ENCODE results near the gene GRM8.

The GRM8 gene

GRCh38 chr7:126398285-126398684, 854.5 kb downstream of the GRM8 start:
- Histone ChIP-seq H3K9me2 (replicated peaks; ENCODE audit: low read depth, low read length) (no peaks in the 10 kb centered on the region), H4K20me1 (ENCODE audit: insufficient read depth, low read length, poor library complexity, severe bottlenecking) (no peaks in the 10 kb centered on the region), H3K27me3 (ENCODE audit: insufficient read depth, low read length, poor library complexity, severe bottlenecking) (no peaks in the 10 kb centered on the region), H3F3A (ENCODE audit: low read depth) (no peaks in the 10 kb centered on the region), H3K9ac (ENCODE audit: low read depth, low read length, poor library complexity, severe bottlenecking) (no peak overlapping the region), H3K36me3 (ENCODE audit: insufficient read depth, low read length) (no peaks in the 10 kb centered on the region), H3K9me3 (ENCODE audit: insufficient read depth, low read depth, low read length) (no peaks in the 10 kb centered on the region), H3K4me2 (ENCODE audit: low read depth, low read length, poor library complexity, severe bottlenecking) (no peak overlapping the region), H3K79me2 (ENCODE audit: insufficient read depth, low read length) (no peaks in the 10 kb centered on the region), H2AFZ (ENCODE audit: low read length) (no peak overlapping the region), H3K4me3 (ENCODE audit: low read length, poor library complexity, severe bottlenecking) (no peak overlapping the region), H3K4me1 (ENCODE audit: insufficient read depth, low read length, poor library complexity, severe bottlenecking) (no peaks in the 10 kb centered on the region)
- TF ChIP-seq, protein P1, sequence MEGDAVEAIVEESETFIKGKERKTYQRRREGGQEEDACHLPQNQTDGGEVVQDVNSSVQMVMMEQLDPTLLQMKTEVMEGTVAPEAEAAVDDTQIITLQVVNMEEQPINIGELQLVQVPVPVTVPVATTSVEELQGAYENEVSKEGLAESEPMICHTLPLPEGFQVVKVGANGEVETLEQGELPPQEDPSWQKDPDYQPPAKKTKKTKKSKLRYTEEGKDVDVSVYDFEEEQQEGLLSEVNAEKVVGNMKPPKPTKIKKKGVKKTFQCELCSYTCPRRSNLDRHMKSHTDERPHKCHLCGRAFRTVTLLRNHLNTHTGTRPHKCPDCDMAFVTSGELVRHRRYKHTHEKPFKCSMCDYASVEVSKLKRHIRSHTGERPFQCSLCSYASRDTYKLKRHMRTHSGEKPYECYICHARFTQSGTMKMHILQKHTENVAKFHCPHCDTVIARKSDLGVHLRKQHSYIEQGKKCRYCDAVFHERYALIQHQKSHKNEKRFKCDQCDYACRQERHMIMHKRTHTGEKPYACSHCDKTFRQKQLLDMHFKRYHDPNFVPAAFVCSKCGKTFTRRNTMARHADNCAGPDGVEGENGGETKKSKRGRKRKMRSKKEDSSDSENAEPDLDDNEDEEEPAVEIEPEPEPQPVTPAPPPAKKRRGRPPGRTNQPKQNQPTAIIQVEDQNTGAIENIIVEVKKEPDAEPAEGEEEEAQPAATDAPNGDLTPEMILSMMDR (conservative IDR thresholded peaks at IDR 0.05; ENCODE audit: low read length), result no peak
- TF ChIP-seq EZH2phosphoT487 (IDR thresholded peaks at IDR 0.05; ENCODE audit: borderline replicate concordance), result no peak

- no peaks in the 10 kb centered on the region for H3K4me1 ChIP-seq (ENCODE audit: insufficient read depth, low read length, poor library complexity, severe bottlenecking)
- H3K79me2 ChIP-seq (ENCODE audit: insufficient read depth, low read length), result no peaks in the 10 kb centered on the region
- H3K27me3 ChIP-seq (ENCODE audit: insufficient read depth, low read length, poor library complexity, severe bottlenecking), result no peaks in the 10 kb centered on the region
- TF ChIP-seq, protein P1 (conservative IDR thresholded peaks at IDR 0.05; ENCODE audit: low read length), result no peak
- TF ChIP-seq EZH2phosphoT487 (IDR thresholded peaks at IDR 0.05; ENCODE audit: borderline replicate concordance), result no peak
- H3K36me3 ChIP-seq (ENCODE audit: insufficient read depth, low read length), result no peaks in the 10 kb centered on the region
- no peak overlapping the region for H3K4me3 ChIP-seq (ENCODE audit: low read length, poor library complexity, severe bottlenecking)
- H3K4me2 ChIP-seq (ENCODE audit: low read depth, low read length, poor library complexity, severe bottlenecking), result no peak overlapping the region
- H3K9me3 ChIP-seq (ENCODE audit: insufficient read depth, low read depth, low read length), result no peaks in the 10 kb centered on the region
- H3F3A ChIP-seq (ENCODE audit: low read depth), result no peaks in the 10 kb centered on the region
- no peak overlapping the region for H3K9ac ChIP-seq (ENCODE audit: low read depth, low read length, poor library complexity, severe bottlenecking)
- no peaks in the 10 kb centered on the region for H4K20me1 ChIP-seq (ENCODE audit: insufficient read depth, low read length, poor library complexity, severe bottlenecking)
- no peaks in the 10 kb centered on the region for H3K9me2 ChIP-seq (replicated peaks; ENCODE audit: low read depth, low read length)
- H2AFZ ChIP-seq (ENCODE audit: low read length), result no peak overlapping the region
Measured at GRCh38 chr7:126394406-126394805, 858.3 kb downstream of the GRM8 start.
